Mesothelial cell of epicardium (in vitro differentiated cells): ENCODE data around the gene TMEM87B. TPM values are rescaled to one million over a fixed set of nuclear protein-coding genes. Genes with fewer than 3 reads are reported as not detected.

Experiments used
- DNase-seq, 2 experiments: peaks; one replicate each; pipeline ENCODE4 v3.0.0; 2021; ENCODE audit warnings: low spot score in 2 of 2; ENCODE audit not compliant: unreplicated experiment in 2 of 2
- H3K27ac Mint-ChIP-seq: 2 replicates; pipeline ENCODE4 v1.8.0; 2021; ENCODE audit warnings: mixed read lengths
- H3K27me3 Mint-ChIP-seq: 2 replicates; pipeline ENCODE4 v1.8.0; 2021; ENCODE audit warnings: low read depth, mixed read lengths
- H3K36me3 Mint-ChIP-seq: 2 replicates; pipeline ENCODE4 v1.8.0; 2021; ENCODE audit warnings: mixed read lengths
- H3K4me1 Mint-ChIP-seq: 2 replicates; pipeline ENCODE4 v1.8.0; 2021; ENCODE audit warnings: mixed read lengths
- H3K4me3 Mint-ChIP-seq: 2 replicates; pipeline ENCODE4 v1.8.0; 2021; ENCODE audit warnings: mild to moderate bottlenecking, moderate library complexity, mixed read lengths
- H3K9me3 Mint-ChIP-seq: 2 replicates; pipeline ENCODE4 v1.8.0; 2021; ENCODE audit warnings: mixed read lengths
- total RNA-seq: library from RNA; stranded (reverse); gene quantifications from 3 replicates; pipeline ENCODE4 v1.2.1, GENCODE V29; 2021
- TF ChIP-seq, protein P1 (sequence below): fragments of 200-600 bp; sonication (generic); IDR thresholded peaks from one replicate; pipeline ENCODE4 v1.5.0; 2021; ENCODE audit warnings: antibody characterized with exemption; ENCODE audit not compliant: unreplicated experiment

TMEM87B gene
- total RNA-seq, 1 donor from 2014 or later, result 19.4 TPM

DNA sequence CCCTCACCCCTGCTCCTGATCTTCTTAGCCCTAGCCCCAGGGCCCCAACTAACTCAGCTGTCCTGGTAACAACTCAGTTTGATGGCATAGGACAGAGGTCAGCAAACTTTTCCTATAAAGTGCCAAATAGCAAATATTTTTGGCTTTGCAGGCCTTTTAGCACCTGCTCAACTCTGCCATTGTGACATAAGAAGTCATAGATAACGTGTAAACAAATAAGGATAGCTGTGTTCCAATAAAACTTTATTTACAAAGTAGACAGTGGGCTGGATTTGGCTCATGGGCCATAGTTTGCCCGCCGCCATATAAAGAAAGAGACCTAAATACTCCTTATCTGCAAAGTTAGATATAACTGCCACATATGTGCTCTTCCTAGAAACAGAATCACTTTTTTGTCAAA lies 27.3 kb upstream of the TMEM87B start:
- DNase-seq, result no peak
- H3K4me3 Mint-ChIP-seq, result no peak overlapping the region
- H3K36me3 Mint-ChIP-seq, result peaks cover 25% of the 10 kb centered on the region
- no peaks in the 10 kb centered on the region for H3K27me3 Mint-ChIP-seq
- peaks cover 15% of the 10 kb centered on the region for H3K4me1 Mint-ChIP-seq
- no peak overlapping the region for H3K27ac Mint-ChIP-seq
- peaks cover 7% of the 10 kb centered on the region for H3K9me3 Mint-ChIP-seq
- TF ChIP-seq, protein P1, sequence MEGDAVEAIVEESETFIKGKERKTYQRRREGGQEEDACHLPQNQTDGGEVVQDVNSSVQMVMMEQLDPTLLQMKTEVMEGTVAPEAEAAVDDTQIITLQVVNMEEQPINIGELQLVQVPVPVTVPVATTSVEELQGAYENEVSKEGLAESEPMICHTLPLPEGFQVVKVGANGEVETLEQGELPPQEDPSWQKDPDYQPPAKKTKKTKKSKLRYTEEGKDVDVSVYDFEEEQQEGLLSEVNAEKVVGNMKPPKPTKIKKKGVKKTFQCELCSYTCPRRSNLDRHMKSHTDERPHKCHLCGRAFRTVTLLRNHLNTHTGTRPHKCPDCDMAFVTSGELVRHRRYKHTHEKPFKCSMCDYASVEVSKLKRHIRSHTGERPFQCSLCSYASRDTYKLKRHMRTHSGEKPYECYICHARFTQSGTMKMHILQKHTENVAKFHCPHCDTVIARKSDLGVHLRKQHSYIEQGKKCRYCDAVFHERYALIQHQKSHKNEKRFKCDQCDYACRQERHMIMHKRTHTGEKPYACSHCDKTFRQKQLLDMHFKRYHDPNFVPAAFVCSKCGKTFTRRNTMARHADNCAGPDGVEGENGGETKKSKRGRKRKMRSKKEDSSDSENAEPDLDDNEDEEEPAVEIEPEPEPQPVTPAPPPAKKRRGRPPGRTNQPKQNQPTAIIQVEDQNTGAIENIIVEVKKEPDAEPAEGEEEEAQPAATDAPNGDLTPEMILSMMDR, result no peak

DNA sequence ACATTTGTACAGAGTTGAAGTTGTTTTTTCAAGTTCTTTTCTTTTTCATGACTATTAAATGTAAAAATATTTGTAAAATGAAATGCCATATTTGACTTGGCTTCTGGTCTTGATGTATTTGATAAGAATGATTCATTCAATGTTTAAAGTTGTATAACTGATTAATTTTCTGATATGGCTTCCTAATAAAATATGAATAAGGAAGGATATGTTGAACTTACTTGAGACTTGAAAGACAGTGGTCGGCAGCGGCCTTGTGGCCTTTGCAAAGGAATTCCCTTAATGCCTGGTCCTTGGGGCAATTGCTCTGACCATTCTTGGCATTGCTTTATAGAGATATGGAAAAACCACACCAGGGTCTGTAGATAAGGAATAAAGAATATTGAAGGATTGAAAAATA lies 25.9 kb upstream of the TMEM87B start:
- TF ChIP-seq, protein P1, result no peak
- Mint-ChIP-seq H3K9me3 (peaks cover 7% of the 10 kb centered on the region), H3K27ac (no peak overlapping the region), H3K27me3 (no peaks in the 10 kb centered on the region), H3K36me3 (peaks cover 18% of the 10 kb centered on the region), H3K4me3 (no peak overlapping the region), H3K4me1 (peaks cover 20% of the 10 kb centered on the region)
- no peak for DNase-seq

DNA sequence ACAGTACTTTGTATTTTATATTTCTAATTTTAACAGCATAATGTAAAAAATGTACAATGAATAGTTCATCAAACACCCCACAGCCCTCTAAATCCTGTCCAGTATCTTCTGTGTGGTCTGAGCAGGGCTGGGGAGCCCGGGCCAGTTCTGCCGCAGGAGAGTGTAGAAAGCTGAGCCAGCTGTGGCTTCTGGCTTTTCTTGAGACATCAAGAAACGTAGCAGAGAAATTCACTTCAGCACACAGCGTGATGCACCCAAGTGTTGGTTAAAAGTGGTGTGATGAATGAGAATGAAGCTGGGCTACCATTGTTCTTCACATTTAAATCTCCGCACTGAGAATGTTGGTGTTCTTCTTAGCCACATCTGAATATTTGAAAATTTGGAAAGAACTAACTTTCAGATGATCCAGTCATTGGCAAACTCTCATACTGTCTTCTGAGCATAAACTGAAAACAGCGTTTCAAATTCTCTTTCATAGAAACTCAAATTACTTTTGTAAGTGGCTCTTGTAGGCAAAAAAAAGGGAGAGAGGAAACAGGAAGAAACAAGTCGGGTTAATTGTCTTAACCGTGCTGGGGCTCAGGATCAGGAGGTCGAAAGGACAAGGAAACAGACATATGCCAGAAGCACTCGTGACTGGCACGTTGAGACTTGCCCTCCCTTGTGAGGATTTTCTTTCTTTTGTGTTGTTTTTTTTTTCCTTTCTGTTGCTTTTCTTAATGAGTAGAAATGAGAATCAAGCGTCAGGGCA lies 23.4 kb upstream of the TMEM87B start:
- H3K9me3 Mint-ChIP-seq, result peaks cover 7% of the 10 kb centered on the region
- peak overlapping the region; percentile 91 for H3K27ac Mint-ChIP-seq
- peaks cover 20% of the 10 kb centered on the region for H3K4me1 Mint-ChIP-seq
- H3K27me3 Mint-ChIP-seq, result no peaks in the 10 kb centered on the region
- peak overlapping the region; percentile 13 for H3K4me3 Mint-ChIP-seq
- no peak for DNase-seq
- TF ChIP-seq, protein P1, result no peak
- H3K36me3 Mint-ChIP-seq, result peaks cover 13% of the 10 kb centered on the region

DNA sequence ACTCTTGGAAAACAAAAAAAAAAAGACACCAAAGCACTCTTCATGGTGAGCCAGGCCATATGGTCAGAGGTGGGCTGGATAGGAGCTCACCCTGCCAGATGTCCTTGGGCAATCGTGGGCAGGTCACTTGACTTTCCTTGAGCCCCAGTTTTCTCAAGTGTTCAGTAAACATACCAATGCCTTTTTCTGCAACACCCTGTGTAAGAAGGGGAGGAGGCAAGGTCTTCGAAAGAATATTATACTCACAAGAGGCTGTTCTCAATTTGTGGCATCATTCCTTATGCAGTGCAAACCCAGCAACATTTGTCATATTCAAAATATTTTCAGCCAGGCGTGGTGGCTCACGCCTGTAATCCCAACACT lies 22.9 kb upstream of the TMEM87B start:
- H3K9me3 Mint-ChIP-seq, result peaks cover 8% of the 10 kb centered on the region
- H3K27me3 Mint-ChIP-seq, result no peaks in the 10 kb centered on the region
- H3K4me3 Mint-ChIP-seq, result peak overlapping the region; percentile 18
- DNase-seq, result no peak
- peak overlapping the region; percentile 91 for H3K27ac Mint-ChIP-seq
- H3K4me1 Mint-ChIP-seq, result peaks cover 20% of the 10 kb centered on the region
- TF ChIP-seq, protein P1, result no peak
- peaks cover 15% of the 10 kb centered on the region for H3K36me3 Mint-ChIP-seq

DNA sequence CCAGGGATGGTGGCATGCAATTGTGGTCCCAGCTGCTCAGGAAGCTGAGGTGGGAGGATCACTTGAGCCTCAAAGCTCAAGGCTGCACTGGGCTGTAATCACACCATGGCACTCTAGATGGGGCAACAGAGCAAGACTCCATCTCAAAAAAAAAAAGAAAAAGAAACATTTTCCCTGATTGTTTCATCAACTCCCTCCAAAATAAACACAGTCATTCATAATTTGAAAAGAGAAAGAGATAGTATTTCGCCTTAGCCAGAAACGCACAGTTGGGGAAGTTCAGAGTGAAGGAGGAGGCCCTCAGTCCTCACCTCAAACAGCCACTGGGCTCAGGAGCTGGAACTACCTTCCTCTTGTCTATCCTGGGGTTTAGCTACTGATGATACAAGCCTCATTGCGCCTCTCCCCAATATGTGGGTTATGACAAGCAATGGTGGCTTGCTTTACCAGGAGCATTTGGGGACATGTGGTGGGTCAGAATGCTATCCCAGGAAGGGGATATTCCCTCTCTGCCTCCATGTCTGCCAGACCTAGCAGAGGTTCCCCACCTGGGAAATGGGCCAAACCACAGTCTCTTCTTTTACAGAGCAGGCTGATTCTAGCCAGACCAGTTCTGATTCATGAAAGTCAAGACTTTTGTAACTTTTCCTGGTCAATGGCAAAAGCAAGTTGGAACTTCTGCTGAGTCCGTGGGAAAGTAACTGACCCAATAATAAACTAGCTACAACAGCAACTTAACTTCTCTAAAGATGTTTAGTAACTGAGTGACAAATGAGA lies 22.2 kb upstream of the TMEM87B start:
- peak overlapping the region; percentile 91 for H3K27ac Mint-ChIP-seq
- H3K9me3 Mint-ChIP-seq, result peaks cover 15% of the 10 kb centered on the region
- TF ChIP-seq, protein P1, result no peak
- H3K4me3 Mint-ChIP-seq, result no peak overlapping the region
- peaks cover 20% of the 10 kb centered on the region for H3K36me3 Mint-ChIP-seq
- DNase-seq, result no peak
- no peaks in the 10 kb centered on the region for H3K27me3 Mint-ChIP-seq
- peaks cover 20% of the 10 kb centered on the region for H3K4me1 Mint-ChIP-seq
